Measurements from ENCODE around the gene LMTK2.

The LMTK2 gene

DNA sequence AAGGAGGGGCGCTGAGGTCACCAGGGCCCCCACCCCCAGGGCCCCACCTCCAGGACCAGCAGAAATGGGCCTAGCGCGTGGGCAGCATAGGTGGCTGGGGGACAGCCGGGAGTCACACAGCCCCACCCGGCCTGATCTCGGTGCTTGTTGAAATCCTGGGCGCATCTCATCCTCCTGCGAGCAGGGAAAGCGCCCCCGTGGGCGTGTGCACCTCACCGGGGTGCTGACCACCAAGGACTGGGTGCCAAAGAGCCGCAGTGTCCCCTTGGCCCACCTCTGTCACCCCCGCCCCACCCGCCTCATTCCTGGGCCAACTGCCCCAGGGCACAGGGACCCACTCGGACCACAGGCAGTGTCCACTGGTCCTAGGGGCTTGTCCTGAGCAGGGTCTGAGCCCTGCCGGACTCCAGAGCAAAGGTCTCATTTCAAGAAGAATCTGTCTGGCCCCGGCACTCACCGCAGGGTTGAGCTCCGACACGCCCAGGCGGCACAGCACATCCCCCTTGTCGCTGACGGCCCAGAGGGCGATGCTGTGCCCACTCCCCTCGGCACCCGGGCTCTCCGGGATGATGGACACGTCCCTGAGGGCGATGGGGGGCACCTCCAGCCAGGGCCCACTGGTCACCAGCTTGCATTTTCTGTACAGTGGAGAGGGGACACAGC is 116.0 kb downstream of the LMTK2 start:
- DNase-seq = no peak

DNA sequence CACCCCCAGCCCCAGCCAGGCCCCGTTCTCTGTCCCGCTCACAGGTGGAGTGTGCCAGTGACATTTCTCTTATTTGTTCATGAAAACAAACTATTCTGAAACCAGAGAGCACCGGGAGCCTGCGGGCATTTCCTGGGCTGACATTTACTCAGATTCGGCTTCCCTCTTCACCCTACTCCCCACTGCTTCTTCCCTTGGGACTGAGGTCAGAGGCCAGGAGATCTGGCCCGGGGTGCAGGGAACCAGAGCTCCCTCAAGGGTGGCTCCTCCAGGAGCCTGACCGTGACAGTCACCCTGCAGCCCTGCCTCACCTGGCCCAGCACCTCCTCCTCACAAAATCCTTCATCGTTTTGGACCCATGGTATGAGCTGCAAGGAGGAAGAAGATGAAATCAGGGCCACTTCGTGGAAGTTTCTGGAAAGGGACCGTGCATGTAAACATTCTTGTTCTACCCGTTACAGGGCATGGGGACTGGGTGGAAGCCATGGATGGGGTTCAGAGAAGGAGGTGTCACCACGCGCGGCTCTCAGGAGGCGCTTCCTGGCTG is 116.8 kb downstream of the LMTK2 start:
- no peak for DNase-seq

- DNase-seq = no peak
Observed at GRCh38 chr7:98223898-98224700, 117.4 kb downstream of the LMTK2 start.

GRCh38 chr7:98224701-98225181 is 118.1 kb downstream of the LMTK2 start:
- no peak for DNase-seq

- no peak for DNase-seq
Observed at GRCh38 chr7:98225913-98226614, 119.4 kb downstream of the LMTK2 start.

GRCh38 chr7:98227939-98228338 is 121.3 kb downstream of the LMTK2 start:
- DNase-seq = no peak

- no peak for DNase-seq
Observed at GRCh38 chr7:98228801-98229200, 122.1 kb downstream of the LMTK2 start.

- no peak for DNase-seq
Observed at GRCh38 chr7:98229441-98229840, 122.8 kb downstream of the LMTK2 start.

DNA sequence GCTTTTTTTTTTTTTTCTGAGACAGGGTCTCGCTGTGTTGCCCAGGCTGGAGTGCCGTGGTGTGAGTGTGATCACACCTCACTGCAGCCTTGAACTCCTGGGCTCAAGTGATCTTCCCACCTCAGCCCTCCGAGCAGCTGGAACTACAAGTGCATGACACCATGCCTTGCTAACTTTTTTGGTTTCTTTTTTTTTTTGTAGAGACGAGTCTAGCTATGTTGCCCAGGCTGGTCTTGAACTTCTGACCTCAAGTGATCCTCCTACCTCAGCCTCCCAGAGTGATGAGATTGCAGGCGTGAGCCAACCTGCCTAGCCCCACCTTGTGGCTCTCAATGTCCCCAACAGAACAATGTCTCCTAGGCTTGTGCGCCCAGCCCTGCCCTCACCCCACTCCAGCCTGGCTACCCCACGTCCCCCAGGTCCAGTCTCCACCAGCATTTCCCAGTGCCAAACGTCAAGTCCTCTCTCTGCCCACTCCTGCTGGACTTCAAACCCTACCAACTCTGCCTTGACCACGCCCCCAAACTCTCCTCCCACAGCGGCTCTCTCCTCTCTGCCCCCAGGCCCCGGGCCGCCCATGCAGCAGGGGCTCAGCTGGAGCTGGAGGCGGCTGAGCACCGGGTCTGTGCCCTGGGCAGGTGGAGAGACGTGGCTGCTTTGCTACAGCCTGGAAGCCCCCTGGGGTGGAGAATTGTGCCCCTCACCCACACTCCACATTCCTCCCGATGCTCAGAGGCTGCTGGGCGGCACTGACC is 123.5 kb downstream of the LMTK2 start:
- DNase-seq = no peak

DNA sequence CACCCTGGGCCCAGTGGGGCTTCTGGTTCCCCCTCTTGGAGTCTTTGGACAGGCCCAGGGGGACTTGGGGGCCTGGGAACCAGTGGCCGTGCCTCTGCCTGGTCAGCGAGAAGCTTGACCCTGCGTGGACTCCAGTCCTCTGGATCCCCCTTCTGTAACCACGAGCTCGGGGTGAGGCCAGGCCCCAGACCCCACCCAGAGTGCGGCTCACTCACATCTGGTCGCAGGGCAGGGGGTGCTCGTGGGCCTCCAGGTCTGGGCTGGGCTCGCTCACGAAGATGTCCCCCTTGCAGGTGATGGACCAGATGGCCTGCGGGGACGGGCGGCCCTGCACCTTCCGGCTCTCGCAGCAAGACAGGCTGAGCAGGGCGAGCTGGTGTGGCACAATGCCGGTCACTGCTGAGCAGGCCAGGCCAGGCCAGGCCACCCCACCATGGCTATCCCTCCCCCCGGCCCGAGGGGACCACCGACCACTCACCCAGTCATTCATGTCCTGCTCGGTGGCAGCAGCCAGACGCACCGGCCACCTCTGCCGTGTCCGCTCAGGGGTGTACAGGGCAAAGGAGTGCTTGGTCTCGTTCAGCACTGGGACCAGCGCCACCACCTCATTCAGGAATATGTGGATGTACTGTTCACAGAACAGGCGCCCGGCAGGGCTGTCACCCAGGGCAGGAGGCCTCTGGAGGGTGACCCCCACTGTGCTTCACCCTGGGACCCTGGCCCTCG is 124.2 kb downstream of the LMTK2 start:
- DNase-seq = no peak

DNA sequence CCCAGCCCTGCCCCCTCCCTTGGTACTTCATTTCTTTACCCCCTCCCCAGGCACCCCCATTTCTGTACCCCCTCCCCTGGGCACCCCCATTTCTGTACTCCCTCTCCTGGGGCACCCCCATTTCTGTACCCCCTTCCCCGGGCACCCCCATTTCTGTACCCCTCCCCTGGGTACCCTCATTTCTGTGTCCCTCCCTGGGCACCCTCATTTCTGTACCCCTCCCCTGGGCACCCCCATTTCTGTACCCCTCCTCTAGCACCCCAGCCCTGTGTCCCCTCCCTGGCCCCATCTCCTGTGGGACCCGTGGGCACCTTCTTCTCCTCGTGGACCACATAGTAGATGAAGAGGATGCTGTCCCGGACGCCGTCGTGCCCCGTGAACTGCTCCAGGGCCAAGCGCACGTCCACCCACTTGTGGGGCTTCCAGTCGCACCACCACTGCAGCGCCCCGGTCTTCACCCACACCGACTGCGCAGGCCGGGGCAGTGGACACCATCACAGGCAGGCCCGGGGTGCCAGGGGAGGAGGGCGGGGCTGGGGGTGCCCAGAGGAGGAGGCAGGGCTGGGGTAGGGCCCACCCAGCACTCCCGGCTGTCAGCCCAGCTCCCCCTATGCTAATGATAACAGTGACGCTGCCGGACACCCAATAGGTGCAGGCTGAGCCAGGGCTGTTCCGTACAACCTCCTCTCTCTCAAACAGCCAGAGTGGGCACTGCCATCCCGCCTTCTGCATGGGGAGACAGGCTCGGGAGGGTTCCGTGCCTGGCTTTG is 125.0 kb downstream of the LMTK2 start:
- DNase-seq = no peak

GRCh38 chr7:98232263-98232585 is 125.6 kb downstream of the LMTK2 start:
- no peak for DNase-seq

GRCh38 chr7:98232799-98233198 is 126.1 kb downstream of the LMTK2 start:
- no peak for DNase-seq

- no peak for DNase-seq
Observed at GRCh38 chr7:98233219-98234070, 126.8 kb downstream of the LMTK2 start.

DNA sequence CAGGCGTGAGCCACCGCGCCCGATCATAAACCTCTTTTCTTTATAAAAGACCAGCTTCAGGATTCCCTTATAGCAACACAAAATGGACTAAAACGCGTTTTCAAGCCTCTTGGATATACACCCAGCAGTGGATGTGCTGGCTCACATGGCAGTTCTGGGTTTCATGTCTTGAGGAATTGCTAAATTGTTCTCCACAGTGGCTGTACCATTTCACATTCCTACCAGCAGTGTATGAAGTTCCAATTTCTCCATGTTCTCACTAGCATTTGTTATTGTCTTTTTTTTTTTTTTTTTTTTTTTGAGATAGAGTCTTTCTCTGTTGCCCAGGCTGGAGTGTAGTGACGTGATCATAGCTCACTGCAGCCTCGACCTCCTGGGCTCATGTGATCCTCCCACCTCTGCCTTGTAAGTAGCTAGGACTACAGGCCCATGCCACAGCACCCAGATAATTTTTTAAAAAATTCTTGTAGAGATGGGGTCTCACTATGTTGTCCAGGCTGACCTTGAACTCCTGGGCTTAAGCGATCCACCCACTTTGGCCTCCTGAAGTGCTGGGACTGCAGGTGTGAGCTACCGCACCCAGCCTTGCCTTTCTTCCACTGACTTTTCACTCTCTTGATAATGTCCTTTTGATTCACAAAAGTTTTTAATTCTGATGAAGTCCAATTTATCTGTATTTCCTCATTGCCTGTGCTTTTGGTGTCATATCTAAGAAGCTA is 127.9 kb downstream of the LMTK2 start:
- no peak for DNase-seq

GRCh38 chr7:98235901-98236300 is 129.2 kb downstream of the LMTK2 start:
- no peak for DNase-seq

DNA sequence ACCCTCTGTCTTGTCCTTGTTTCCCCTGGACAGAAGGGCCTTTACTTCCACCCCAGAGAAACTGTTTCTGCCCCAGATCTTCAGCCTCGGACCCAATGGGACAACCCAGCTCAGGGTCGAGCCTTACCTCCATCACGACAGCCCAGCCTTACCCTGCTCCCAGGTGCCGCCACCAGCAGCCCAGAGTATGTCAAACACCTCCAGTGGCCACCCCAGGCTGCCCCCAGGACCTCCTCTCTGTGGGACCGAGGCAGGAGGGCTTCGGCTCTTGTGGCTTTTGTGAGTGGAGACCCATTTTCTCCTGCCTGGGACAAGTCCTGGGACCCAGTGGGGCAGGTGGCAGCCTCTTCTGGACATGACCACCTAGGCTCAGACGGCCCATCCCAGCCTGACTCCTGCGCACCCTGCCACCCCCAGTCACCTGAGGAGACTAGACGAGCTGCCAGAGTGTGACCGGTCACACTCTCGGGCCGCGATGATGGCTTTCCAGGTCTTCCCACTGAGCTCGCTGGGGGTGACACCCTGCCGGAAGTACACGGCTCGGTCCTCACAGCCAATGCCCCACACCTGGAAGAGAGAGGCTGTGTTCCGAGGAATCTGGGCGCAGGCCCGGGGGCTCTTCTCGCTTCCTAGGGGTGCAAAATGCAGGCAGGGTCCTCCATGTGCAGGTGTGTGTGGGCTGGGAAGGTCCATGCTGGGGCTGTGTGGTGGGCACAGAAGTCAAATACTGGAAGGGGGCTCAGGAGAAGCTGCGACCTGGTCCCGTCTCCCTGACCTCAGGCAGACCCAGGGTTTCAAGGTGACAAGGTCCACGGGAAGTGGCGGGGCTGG is 129.9 kb downstream of the LMTK2 start:
- DNase-seq = no peak

GRCh38 chr7:98238076-98238475 is 131.4 kb downstream of the LMTK2 start:
- DNase-seq = no peak

GRCh38 chr7:98238976-98239375 is 132.3 kb downstream of the LMTK2 start:
- DNase-seq = no peak
